ENCODE results near the gene RPS15.

The RPS15 gene

GRCh38 chr19:1447504-1447903 lies 9.3 kb downstream of the RPS15 start:
- H3K4me2 ChIP-seq (ENCODE audit: low read depth, low read length, poor library complexity, severe bottlenecking), result no peak overlapping the region
- TF ChIP-seq EZH2phosphoT487 (IDR thresholded peaks at IDR 0.05; ENCODE audit: borderline replicate concordance) (no peak), CTCF (conservative IDR thresholded peaks at IDR 0.05; ENCODE audit: low read length) (no peak)
- H3K4me3 ChIP-seq (ENCODE audit: low read length, poor library complexity, severe bottlenecking), result no peak overlapping the region
- H3K9me2 ChIP-seq (replicated peaks; ENCODE audit: low read depth, low read length), result no peaks in the 10 kb centered on the region
- H4K20me1 ChIP-seq (ENCODE audit: insufficient read depth, low read length, poor library complexity, severe bottlenecking), result peaks cover 8% of the 10 kb centered on the region
- H2AFZ ChIP-seq (ENCODE audit: low read length), result no peak overlapping the region
- peaks cover 11% of the 10 kb centered on the region for H3K4me1 ChIP-seq (ENCODE audit: insufficient read depth, low read length, poor library complexity, severe bottlenecking)
- peaks cover 2% of the 10 kb centered on the region; the same call in 1 of the 2 replicates for H3F3A ChIP-seq (ENCODE audit: low read depth)
- H3K9me3 ChIP-seq (ENCODE audit: insufficient read depth, low read depth, low read length), result no peaks in the 10 kb centered on the region
- peaks cover 3% of the 10 kb centered on the region; the same call in 1 of the 2 replicates for H3K79me2 ChIP-seq (ENCODE audit: insufficient read depth, low read length)
- H3K36me3 ChIP-seq (ENCODE audit: insufficient read depth, low read length), result peaks cover 4% of the 10 kb centered on the region; the same call in 1 of the 2 replicates
- H3K27me3 ChIP-seq (ENCODE audit: insufficient read depth, low read length, poor library complexity, severe bottlenecking), result no peaks in the 10 kb centered on the region
- H3K9ac ChIP-seq (ENCODE audit: low read depth, low read length, poor library complexity, severe bottlenecking), result no peak overlapping the region

GRCh38 chr19:1447944-1448343 lies 9.7 kb downstream of the RPS15 start:
- TF ChIP-seq EZH2phosphoT487 (IDR thresholded peaks at IDR 0.05; ENCODE audit: borderline replicate concordance) (no peak), CTCF (conservative IDR thresholded peaks at IDR 0.05; ENCODE audit: low read length) (no peak)
- no peak overlapping the region for H3K4me3 ChIP-seq (ENCODE audit: low read length, poor library complexity, severe bottlenecking)
- no peaks in the 10 kb centered on the region for H3K27me3 ChIP-seq (ENCODE audit: insufficient read depth, low read length, poor library complexity, severe bottlenecking)
- no peaks in the 10 kb centered on the region for H3K36me3 ChIP-seq (ENCODE audit: insufficient read depth, low read length)
- peaks cover 2% of the 10 kb centered on the region; the same call in 1 of the 2 replicates for H3F3A ChIP-seq (ENCODE audit: low read depth)
- H3K9me3 ChIP-seq (ENCODE audit: insufficient read depth, low read depth, low read length), result no peaks in the 10 kb centered on the region
- peaks cover 7% of the 10 kb centered on the region for H4K20me1 ChIP-seq (ENCODE audit: insufficient read depth, low read length, poor library complexity, severe bottlenecking)
- no peaks in the 10 kb centered on the region for H3K9me2 ChIP-seq (replicated peaks; ENCODE audit: low read depth, low read length)
- H2AFZ ChIP-seq (ENCODE audit: low read length), result no peak overlapping the region
- H3K4me2 ChIP-seq (ENCODE audit: low read depth, low read length, poor library complexity, severe bottlenecking), result no peak overlapping the region
- peaks cover 11% of the 10 kb centered on the region for H3K4me1 ChIP-seq (ENCODE audit: insufficient read depth, low read length, poor library complexity, severe bottlenecking)
- no peaks in the 10 kb centered on the region for H3K79me2 ChIP-seq (ENCODE audit: insufficient read depth, low read length)
- H3K9ac ChIP-seq (ENCODE audit: low read depth, low read length, poor library complexity, severe bottlenecking), result no peak overlapping the region

- H3K4me2 ChIP-seq (ENCODE audit: low read depth, low read length, poor library complexity, severe bottlenecking), result no peak within 1 kb of the TSS
- H2AFZ ChIP-seq (ENCODE audit: low read length), result no peak within 1 kb of the TSS
- H3K27me3 ChIP-seq (ENCODE audit: insufficient read depth, low read length, poor library complexity, severe bottlenecking), result no peaks in the 10 kb centered on the region
- H3K4me3 ChIP-seq (ENCODE audit: low read length, poor library complexity, severe bottlenecking), result no peak within 1 kb of the TSS
- no peaks in the 10 kb centered on the region for H3F3A ChIP-seq (ENCODE audit: low read depth)
- H3K79me2 ChIP-seq (ENCODE audit: insufficient read depth, low read length), result no peaks in the 10 kb centered on the region
- TF ChIP-seq EZH2phosphoT487 (IDR thresholded peaks at IDR 0.05; ENCODE audit: borderline replicate concordance) (no peak), CTCF (conservative IDR thresholded peaks at IDR 0.05; ENCODE audit: low read length) (no peak)
- no peak within 1 kb of the TSS for H3K9ac ChIP-seq (ENCODE audit: low read depth, low read length, poor library complexity, severe bottlenecking)
- no peaks in the 10 kb centered on the region for H3K9me3 ChIP-seq (ENCODE audit: insufficient read depth, low read depth, low read length)
- H3K9me2 ChIP-seq (replicated peaks; ENCODE audit: low read depth, low read length), result no peaks in the 10 kb centered on the region
- H3K36me3 ChIP-seq (ENCODE audit: insufficient read depth, low read length), result no peaks in the 10 kb centered on the region
- peaks cover 3% of the 10 kb centered on the region for H3K4me1 ChIP-seq (ENCODE audit: insufficient read depth, low read length, poor library complexity, severe bottlenecking)
- H4K20me1 ChIP-seq (ENCODE audit: insufficient read depth, low read length, poor library complexity, severe bottlenecking), result peaks cover 3% of the 10 kb centered on the region
Measured at GRCh38 chr19:1449467-1450442, 11.6 kb downstream of the RPS15 start, which contains the start of gene APC2. Gene APC2 (plus strand): TSS chr19:1450121. CDS start chr19:1453002, 2,881 bp downstream.
